Activated gamma-delta T cell (primary cell): ENCODE data around the gene LYRM2.

Source experiments
- DNase-seq: peaks from one replicate; lab custom pipeline; 2025; lab: John Stamatoyannopoulos, UW

The LYRM2 gene

GRCh38 chr6:89555806-89556205, 82.7 kb downstream of the LYRM2 start:
- DNase-seq: no peak

- no peak for DNase-seq
These were observed 83.5 kb downstream of the LYRM2 start for GRCh38 chr6:89555031-89555430.

- no peak for DNase-seq
These were observed 84.4 kb downstream of the LYRM2 start for GRCh38 chr6:89554106-89554505.

GRCh38 chr6:89553431-89553830, 85.1 kb downstream of the LYRM2 start:
- no peak for DNase-seq

GRCh38 chr6:89547281-89547680, 91.3 kb downstream of the LYRM2 start:
- DNase-seq: no peak

GRCh38 chr6:89542866-89543265, 95.7 kb downstream of the LYRM2 start:
- DNase-seq: no peak

GRCh38 chr6:89542081-89542857, 96.3 kb downstream of the LYRM2 start:
- no peak for DNase-seq

GRCh38 chr6:89539779-89540178, 98.8 kb downstream of the LYRM2 start:
- DNase-seq: no peak

- no peak for DNase-seq
These were observed 102.3 kb downstream of the LYRM2 start for GRCh38 chr6:89536231-89536630.

GRCh38 chr6:89530982-89531381, 107.6 kb downstream of the LYRM2 start:
- no peak for DNase-seq

- DNase-seq: no peak
These were observed 109.7 kb downstream of the LYRM2 start for GRCh38 chr6:89528866-89529265.

GRCh38 chr6:89527634-89528033, 110.9 kb downstream of the LYRM2 start:
- DNase-seq: no peak

GRCh38 chr6:89526563-89526869, 112.0 kb downstream of the LYRM2 start:
- DNase-seq: no peak

- DNase-seq: no peak
These were observed 112.6 kb downstream of the LYRM2 start for GRCh38 chr6:89525786-89526562.

GRCh38 chr6:89522778-89523177, 115.8 kb downstream of the LYRM2 start:
- DNase-seq: no peak

GRCh38 chr6:89520736-89521135, 117.8 kb downstream of the LYRM2 start:
- no peak for DNase-seq

- DNase-seq: no peak
These were observed 120.0 kb downstream of the LYRM2 start for GRCh38 chr6:89518352-89519055.
